Kasumi-1 (cell line): Measurements from ENCODE around the gene INTS6.

Experiments used
- DNase-seq, 2 experiments: peaks; one replicate each; lab custom pipeline; 2025; lab: John Stamatoyannopoulos, UW

Gene INTS6

GRCh38 chr13:51317262-51317661 lies 135.6 kb downstream of the INTS6 start:
- DNase-seq = no peak

DNA sequence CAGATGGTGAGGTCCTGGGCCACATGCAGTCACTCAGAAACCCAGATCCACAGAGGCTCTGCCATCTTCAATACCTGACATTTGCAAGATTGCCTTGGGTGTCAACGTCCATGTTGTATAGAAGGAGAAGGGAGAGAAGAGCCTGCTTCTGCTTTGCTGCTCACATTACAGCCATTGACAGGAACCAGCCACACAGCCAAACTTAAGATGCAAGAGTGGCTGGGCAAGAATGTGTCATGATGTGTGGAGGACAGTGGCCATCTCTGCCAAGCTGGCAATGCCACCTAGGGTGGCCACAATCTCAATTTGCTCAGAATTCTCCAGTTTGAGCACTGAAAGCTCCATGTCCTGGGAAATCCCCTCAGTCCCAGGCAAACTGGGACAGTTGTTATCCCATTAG lies 139.2 kb downstream of the INTS6 start:
- DNase-seq = no peak

DNA sequence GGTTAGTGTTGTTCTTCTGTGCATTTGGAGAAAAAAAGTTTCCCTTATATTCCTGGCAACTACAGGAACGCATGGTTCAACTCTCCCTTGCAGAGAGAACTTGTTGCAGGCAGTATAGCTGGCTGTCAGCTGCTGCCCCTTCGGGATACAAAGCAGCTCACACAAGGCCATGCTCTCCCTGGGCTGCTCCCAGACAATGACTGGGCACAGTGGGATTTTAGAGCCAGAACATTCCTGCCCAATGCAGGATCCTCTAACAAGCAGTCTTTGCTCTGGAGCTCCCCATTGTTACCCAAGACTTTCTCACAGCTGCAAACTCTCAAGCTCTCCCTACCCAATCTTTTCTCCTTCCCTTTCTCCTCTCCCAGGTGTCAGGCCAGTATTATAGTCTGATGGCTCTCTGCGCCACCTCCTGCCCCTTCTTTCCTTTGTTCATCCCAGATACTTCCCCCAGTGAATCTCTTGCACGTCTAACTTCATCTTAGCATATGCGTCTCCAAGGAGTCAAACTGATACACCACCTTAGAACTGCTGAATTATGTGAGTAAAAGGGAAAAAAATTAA lies 140.8 kb downstream of the INTS6 start:
- DNase-seq = no peak
